B cell (primary cell): Measurements from ENCODE around the gene PRPSAP1. TPM values are rescaled to one million over a fixed set of nuclear protein-coding genes. Genes with fewer than 3 reads are reported as not detected.

ENCODE experiments used
- ATAC-seq: fragments of 200-7000 bp; cut with Tn5 transposase; one replicate; pipeline ENCODE4 v1.10.0; 2021; ENCODE audit warnings: low read depth, mild to moderate bottlenecking, moderate number of reproducible peaks, moderate library complexity
- CTCF ChIA-PET: fragments of 350-600 bp; sonication (Branson Sonifier 250); formaldehyde crosslinking; loops from one replicate; lab custom pipeline; 2021; ENCODE audit warnings: antibody characterized with exemption, inconsistent platforms; lab: Charles Lee
- POLR2A ChIA-PET: fragments of 350-600 bp; sonication (Branson Sonifier 250); formaldehyde crosslinking; loops from one replicate; lab custom pipeline; 2021; ENCODE audit warnings: antibody characterized with exemption; lab: Charles Lee
- DNase-seq: peaks from one replicate; pipeline ENCODE4 v3.0.0; 2013
- H2AFZ ChIP-seq: 2 replicates; pipeline ENCODE4 v1.6.1; 2012; ENCODE audit warnings: mild to moderate bottlenecking, low read depth, low read length; ENCODE audit not compliant: insufficient read depth, poor library complexity, severe bottlenecking
- H3K27ac ChIP-seq, 2 donors: 1 replicate in 1 of 2; 2 replicates in 1 of 2; pipeline ENCODE4 v1.5.1; 2012 to 2013; ENCODE audit warnings: low read length in 2 of 2, mild to moderate bottlenecking in 2 of 2, moderate library complexity in 1 of 2
- H3K27me3 ChIP-seq, 4 experiments: fragments of 200-600 bp in 1 of 4; sonication (generic) in 1 of 4; replicated peaks in 1 of 4; 1 replicate in 2 of 4; 2 replicates in 2 of 4; pipeline versions ENCODE4 v1.6.1 to v1.7.0; 2013 to 2016; ENCODE audit warnings: low read length in 3 of 4, mild to moderate bottlenecking in 2 of 4, mixed read lengths in 1 of 4, moderate library complexity in 1 of 4; ENCODE audit not compliant: insufficient read depth in 4 of 4, control insufficient read depth in 3 of 4; ENCODE audit errors: control extremely low read depth in 1 of 4
- H3K36me3 ChIP-seq, 2 experiments: replicated peaks in 1 of 2; 1 replicate in 1 of 2; 2 replicates in 1 of 2; pipeline versions ENCODE4 v1.6.1 to v1.7.1; 2013; ENCODE audit warnings: low read length in 1 of 2; ENCODE audit not compliant: insufficient read depth in 2 of 2, control insufficient read depth in 1 of 2; ENCODE audit errors: control extremely low read depth in 1 of 2, extremely low read depth in 1 of 2
- H3K4me1 ChIP-seq, 2 donors: fragments of 200-600 bp in 1 of 2; sonication (generic) in 1 of 2; 1 replicate in 1 of 2; 2 replicates in 1 of 2; pipeline versions ENCODE4 v1.5.1 to v1.6.1; 2013 to 2017; ENCODE audit warnings: low read length in 2 of 2; ENCODE audit not compliant: control insufficient read depth in 2 of 2, insufficient read depth in 2 of 2
- H3K4me2 ChIP-seq: replicated peaks from 2 replicates; pipeline ENCODE3; 2012; ENCODE audit warnings: mild to moderate bottlenecking, low read depth, low read length; ENCODE audit not compliant: poor library complexity, severe bottlenecking
- H3K4me3 ChIP-seq, 5 experiments: fragments of 200-600 bp in 1 of 5; sonication (generic) in 1 of 5; 1 replicate in 3 of 5; 2 replicates in 2 of 5; pipeline versions ENCODE4 v1.5.1 to v1.7.0; 2011 to 2016; ENCODE audit warnings: low read length in 4 of 5, mild to moderate bottlenecking in 4 of 5, low read depth in 2 of 5, control low read depth in 1 of 5, moderate library complexity in 1 of 5; ENCODE audit not compliant: insufficient read depth in 1 of 5; ENCODE audit errors: control extremely low read depth in 1 of 5, extremely low read depth in 1 of 5
- H3K79me2 ChIP-seq: fragments of 200-600 bp; sonication (generic); one replicate; pipeline ENCODE4 v1.6.0; 2016; ENCODE audit warnings: low read length; ENCODE audit not compliant: control insufficient read depth, insufficient read depth
- H3K9ac ChIP-seq: fragments of 200-600 bp; sonication (generic); 2 replicates; pipeline ENCODE4 v1.6.1; 2017; ENCODE audit warnings: mild to moderate bottlenecking, low read length, moderate library complexity
- H3K9me3 ChIP-seq, 3 donors: one replicate each; pipeline versions ENCODE4 v1.6.1 to v1.7.1; 2013; ENCODE audit warnings: low read length in 2 of 3; ENCODE audit not compliant: control insufficient read depth in 2 of 3, insufficient read depth in 1 of 3; ENCODE audit errors: control extremely low read depth in 1 of 3
- H4K20me1 ChIP-seq: 2 replicates; pipeline ENCODE4 v1.6.0; 2012; ENCODE audit warnings: mild to moderate bottlenecking, low read length; ENCODE audit not compliant: insufficient read depth, control insufficient read depth, poor library complexity, severe bottlenecking
- H3K27ac Mint-ChIP-seq: one replicate; pipeline ENCODE4 v1.8.0; 2021; ENCODE audit warnings: mixed read lengths
- H3K27me3 Mint-ChIP-seq: one replicate; pipeline ENCODE4 v1.8.0; 2021; ENCODE audit warnings: mixed read lengths
- H3K4me1 Mint-ChIP-seq: one replicate; pipeline ENCODE4 v1.8.0; 2021; ENCODE audit warnings: mixed read lengths
- H3K4me3 Mint-ChIP-seq: one replicate; pipeline ENCODE4 v1.8.0; 2021; ENCODE audit warnings: mixed read lengths
- H3K9me3 Mint-ChIP-seq: one replicate; pipeline ENCODE4 v1.8.0; 2022; ENCODE audit warnings: mixed read lengths; ENCODE audit not compliant: insufficient read depth
- CTCF ChIP-seq: fragments of 200-600 bp; IDR thresholded peaks from one replicate; pipeline ENCODE4 v1.8.0; 2022; ENCODE audit warnings: antibody characterized with exemption, mild to moderate bottlenecking
- EZH2 ChIP-seq: IDR thresholded peaks from 2 replicates; pipeline ENCODE4 v1.6.1; 2012; ENCODE audit warnings: borderline replicate concordance, low read depth, mild to moderate bottlenecking, moderate library complexity, low read length; ENCODE audit not compliant: insufficient read depth, poor library complexity, severe bottlenecking
- WGBS: methylation state at CpG from one replicate; pipeline ENCODE4 v1.1.5; 2013; ENCODE audit warnings: missing lambda C conversion rate; ENCODE audit not compliant: insufficient coverage; 5-methylcytosine and 5-hydroxymethylcytosine counted together
- intact Hi-C: fragments of 100-400 bp; cut with micrococcal nuclease; formaldehyde crosslinking; loops from one replicate; pipeline ENCODE4 v1.10.0; 2022
- polyA plus RNA-seq: library from polyadenylated mRNA; depleted of rRNA; stranded (reverse); fragments of >200 nt; gene quantifications from 2 replicates; pipeline ENCODE4 v1.2.3, GENCODE V29; 2012
- total RNA-seq, 2 donors: library from RNA; stranded (reverse); fragments of 120-200 nt in 1 of 2; gene quantifications; 1 replicate in 1 of 2; 2 replicates in 1 of 2; pipeline versions ENCODE4 v1.2.3 to v1.2.4, GENCODE V29; 2013 to 2022

Gene PRPSAP1
- total and polyA plus RNA-seq, 2 donors (not counting 1 experiment from before 2014, with no cell fraction given), result 45.5 to 61.4 TPM

- peaks cover 7% of the 10 kb centered on the region for H3K4me1 Mint-ChIP-seq
- no peaks in the 10 kb centered on the region for H3K79me2 ChIP-seq
- peaks cover 0 to 18% (median 3%) of the 10 kb centered on the region in 4 experiments for H3K27me3 ChIP-seq
- intact Hi-C loops, result no loop called here
- H3K27ac Mint-ChIP-seq, result no peak overlapping the region
- H3K4me3 ChIP-seq, result no peak overlapping the region
- no peak overlapping the region for H3K4me2 ChIP-seq
- no peak overlapping the region for H3K9ac ChIP-seq
- no peaks in the 10 kb centered on the region for H3K36me3 ChIP-seq
- ATAC-seq, result no peak
- H3K27me3 Mint-ChIP-seq, result peaks cover 18% of the 10 kb centered on the region
- DNase-seq, result no peak
- TF ChIP-seq CTCF (no peak), EZH2 (no peak)
- POLR2A ChIA-PET, result no interaction called here
- H2AFZ ChIP-seq, result no peak overlapping the region
- no peaks in the 10 kb centered on the region for H3K9me3 ChIP-seq
- H3K4me3 Mint-ChIP-seq, result no peak overlapping the region
- no peak overlapping the region for H3K27ac ChIP-seq
- H4K20me1 ChIP-seq, result no peaks in the 10 kb centered on the region
- no peaks in the 10 kb centered on the region for H3K9me3 Mint-ChIP-seq
- CTCF ChIA-PET, result interaction anchor here (0.7 to 1.7 kb wide), 2 partner anchors 14 to 75 kb away, joined by 4 to 5 read pairs; no protein-coding TSS in a partner anchor
- 82% methylated on average over 2 of the region's 5 CpGs for WGBS
- peaks cover 12% of the 10 kb centered on the region in 2 donors for H3K4me1 ChIP-seq
Observed at GRCh38 chr17:76378548-76379274, 25.0 kb upstream of the PRPSAP1 start.
